ENCODE results near the gene KCNG2. TPM values are rescaled to one million over a fixed set of nuclear protein-coding genes. Genes with fewer than 3 reads are reported as not detected.
A peak's percentile ranks its signal among the peaks of the same experiment; 100 is the strongest.

The KCNG2 gene
- total RNA-seq, 4 donors from 2014 or later, result 2.3 to 3.8 (median 3.2) TPM; not detected in 1

DNA sequence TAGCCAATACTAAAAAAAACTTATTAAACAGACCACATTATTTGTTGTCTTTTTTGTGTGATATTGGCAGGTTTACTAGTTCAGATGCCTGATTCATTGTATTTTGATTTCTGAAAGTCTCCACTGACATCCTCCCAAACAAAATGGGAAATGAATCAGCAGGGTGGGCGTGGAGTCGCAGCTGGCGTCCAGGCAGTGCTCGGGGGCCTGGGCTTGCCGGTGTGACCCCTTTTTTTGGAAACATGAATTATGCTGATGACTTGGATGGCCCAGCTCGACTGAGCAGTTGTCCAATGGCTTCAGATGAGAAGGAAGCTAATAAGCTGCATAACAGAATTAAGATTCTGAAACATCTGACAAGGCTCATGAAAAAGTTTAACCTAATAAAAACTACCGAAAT lies 1.7 kb upstream of the KCNG2 start:
- peak in 1 of 3 donors; percentile 5 for DNase-seq
- peaks cover 0 to 24% (median 12%) of the 10 kb centered on the region in 4 donors for H3K4me1 ChIP-seq
- peaks cover 0 to 10% of the 10 kb centered on the region in 2 donors for H3K27me3 ChIP-seq
- H3K9me3 ChIP-seq, result no peaks in the 10 kb centered on the region
- H3K36me3 ChIP-seq, result no peaks in the 10 kb centered on the region
- no peak overlapping the region for H3K27ac ChIP-seq
- H3K4me3 ChIP-seq, result no peak overlapping the region
- no peak for TF ChIP-seq POLR2A (IDR thresholded peaks at IDR 0.05)
- TF ChIP-seq, protein P1, sequence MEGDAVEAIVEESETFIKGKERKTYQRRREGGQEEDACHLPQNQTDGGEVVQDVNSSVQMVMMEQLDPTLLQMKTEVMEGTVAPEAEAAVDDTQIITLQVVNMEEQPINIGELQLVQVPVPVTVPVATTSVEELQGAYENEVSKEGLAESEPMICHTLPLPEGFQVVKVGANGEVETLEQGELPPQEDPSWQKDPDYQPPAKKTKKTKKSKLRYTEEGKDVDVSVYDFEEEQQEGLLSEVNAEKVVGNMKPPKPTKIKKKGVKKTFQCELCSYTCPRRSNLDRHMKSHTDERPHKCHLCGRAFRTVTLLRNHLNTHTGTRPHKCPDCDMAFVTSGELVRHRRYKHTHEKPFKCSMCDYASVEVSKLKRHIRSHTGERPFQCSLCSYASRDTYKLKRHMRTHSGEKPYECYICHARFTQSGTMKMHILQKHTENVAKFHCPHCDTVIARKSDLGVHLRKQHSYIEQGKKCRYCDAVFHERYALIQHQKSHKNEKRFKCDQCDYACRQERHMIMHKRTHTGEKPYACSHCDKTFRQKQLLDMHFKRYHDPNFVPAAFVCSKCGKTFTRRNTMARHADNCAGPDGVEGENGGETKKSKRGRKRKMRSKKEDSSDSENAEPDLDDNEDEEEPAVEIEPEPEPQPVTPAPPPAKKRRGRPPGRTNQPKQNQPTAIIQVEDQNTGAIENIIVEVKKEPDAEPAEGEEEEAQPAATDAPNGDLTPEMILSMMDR (IDR thresholded peaks at IDR 0.05), result no peak

DNA sequence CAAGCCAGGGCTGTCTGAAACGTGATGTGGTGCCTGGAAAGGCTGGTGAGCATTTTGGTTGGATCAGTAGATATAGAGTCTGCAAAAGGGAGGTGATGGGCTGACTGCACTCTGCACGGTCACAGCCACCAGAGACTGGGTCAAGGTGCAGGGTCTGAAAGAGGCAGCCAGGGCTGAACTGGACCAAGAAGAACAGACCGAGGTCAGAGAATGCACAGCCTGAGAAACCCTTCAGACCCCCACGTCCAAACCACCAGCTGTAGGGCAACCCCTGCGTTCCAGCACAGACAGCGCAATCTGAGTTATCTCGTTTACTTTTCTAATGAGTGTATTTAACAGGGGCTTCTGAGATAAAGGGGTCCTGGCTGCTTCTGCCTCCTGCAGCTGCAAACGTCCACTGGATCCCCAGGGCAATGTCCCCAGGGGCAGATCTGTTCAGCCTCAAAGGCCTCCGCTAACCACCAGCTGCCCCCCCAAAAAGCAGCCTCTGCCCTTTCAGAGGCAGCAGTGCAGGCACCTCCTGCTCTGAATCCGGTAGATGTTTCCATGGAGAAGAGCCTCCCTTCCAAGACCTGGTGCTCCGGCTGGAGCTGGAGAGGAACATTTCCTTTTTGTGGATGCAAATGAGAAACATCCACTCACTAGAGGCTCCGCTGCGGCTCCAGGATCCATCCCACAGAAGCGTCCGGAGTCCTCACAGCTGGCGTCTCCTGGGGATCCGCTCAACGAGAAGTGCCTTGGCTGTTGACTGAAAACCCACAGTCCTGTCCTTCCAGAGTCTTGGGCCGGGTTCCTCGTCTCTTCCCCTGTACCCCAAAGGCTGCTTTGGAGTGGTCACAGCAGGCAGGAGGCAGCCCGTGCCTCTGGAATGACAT lies 970 bp upstream of the KCNG2 start:
- peaks cover 0 to 10% of the 10 kb centered on the region in 2 donors for H3K27me3 ChIP-seq
- H3K27ac ChIP-seq, result no peak overlapping the region
- no peaks in the 10 kb centered on the region for H3K9me3 ChIP-seq
- TF ChIP-seq, protein P1 (IDR thresholded peaks at IDR 0.05), result no peak
- no peak for TF ChIP-seq POLR2A (IDR thresholded peaks at IDR 0.05)
- peaks cover 0 to 24% (median 12%) of the 10 kb centered on the region in 4 donors for H3K4me1 ChIP-seq
- DNase-seq, result peak in 1 of 3 donors; percentile 38
- no peak overlapping the region for H3K4me3 ChIP-seq
- H3K36me3 ChIP-seq, result no peaks in the 10 kb centered on the region

DNA sequence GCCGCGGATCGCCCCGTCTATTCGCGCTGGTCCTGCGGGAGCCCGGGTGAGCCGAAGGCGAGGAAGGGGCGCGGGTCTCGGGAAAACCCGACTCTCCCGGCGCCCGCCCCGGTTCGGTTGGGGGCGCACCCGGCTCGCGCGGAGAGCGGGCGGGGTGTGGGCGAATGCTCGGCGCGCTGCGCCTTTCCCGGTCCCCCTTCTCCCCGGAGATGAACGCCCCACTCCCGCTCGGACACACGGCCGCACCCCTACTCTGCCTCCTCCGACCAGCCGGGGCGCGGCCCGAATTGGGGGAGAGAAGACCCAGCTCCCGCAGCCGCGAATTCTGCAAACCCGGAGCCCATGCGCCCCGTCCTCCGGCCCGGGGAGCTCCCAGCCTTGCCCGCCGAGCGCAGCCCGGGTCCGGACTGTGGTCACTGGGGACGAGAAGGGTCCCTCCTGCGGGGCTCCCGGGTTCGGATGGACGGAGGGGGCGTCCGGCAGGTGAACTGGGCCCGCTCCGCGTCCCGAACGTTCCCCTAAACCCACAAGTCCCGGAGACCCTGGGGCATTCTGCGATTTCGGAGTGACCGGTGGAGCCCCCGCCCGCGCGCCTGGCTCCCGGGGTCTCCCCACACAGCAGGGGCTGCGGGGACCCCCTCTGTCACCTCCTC lies 734 bp downstream of the KCNG2 start:
- Histone ChIP-seq H3K27ac (peak overlapping the region in 1 of 4 donors; percentile 30), H3K36me3 (no peaks in the 10 kb centered on the region), H3K4me1 (peaks cover 0 to 24% (median 12%) of the 10 kb centered on the region in 4 donors), H3K4me3 (peak overlapping the region; percentile 24 to 58 (median 47)), H3K27me3 (peaks cover 0 to 10% of the 10 kb centered on the region in 2 donors), H3K9me3 (no peaks in the 10 kb centered on the region)
- DNase-seq, result no peak
- TF ChIP-seq POLR2A (IDR thresholded peaks at IDR 0.05), result no peak
- TF ChIP-seq, protein P1 (IDR thresholded peaks at IDR 0.05), result no peak

DNA sequence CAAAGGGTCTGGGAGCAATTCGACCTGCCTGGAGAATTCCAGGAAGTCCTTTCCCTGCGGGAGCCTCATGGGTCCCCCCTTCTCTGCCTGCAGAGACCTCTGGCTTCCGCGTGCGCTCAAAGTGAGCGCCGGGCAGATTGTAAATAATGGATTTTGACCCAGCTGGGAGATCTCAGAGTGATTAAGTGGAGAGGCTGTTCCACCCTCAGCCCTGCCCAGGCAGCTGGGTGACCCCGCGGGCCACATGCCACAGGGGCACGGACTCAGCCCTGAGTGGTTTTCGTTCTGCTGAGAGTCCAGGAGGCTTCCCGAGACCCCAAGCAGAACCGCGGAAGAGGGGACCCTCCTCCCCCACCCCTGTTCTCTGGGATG lies 1.2 kb downstream of the KCNG2 start:
- peak overlapping the region in 1 of 4 donors; percentile 30 for H3K27ac ChIP-seq
- no peaks in the 10 kb centered on the region for H3K9me3 ChIP-seq
- H3K36me3 ChIP-seq, result no peaks in the 10 kb centered on the region
- peaks cover 0 to 10% of the 10 kb centered on the region in 2 donors for H3K27me3 ChIP-seq
- H3K4me3 ChIP-seq, result peak overlapping the region; percentile 24 to 58 (median 47)
- TF ChIP-seq, protein P1 (IDR thresholded peaks at IDR 0.05), result no peak
- TF ChIP-seq POLR2A (IDR thresholded peaks at IDR 0.05), result peak; percentile 42 to 52
- DNase-seq, result peak in 2 of 3 donors; percentile 64 to 69
- peaks cover 0 to 24% (median 12%) of the 10 kb centered on the region in 4 donors for H3K4me1 ChIP-seq

DNA sequence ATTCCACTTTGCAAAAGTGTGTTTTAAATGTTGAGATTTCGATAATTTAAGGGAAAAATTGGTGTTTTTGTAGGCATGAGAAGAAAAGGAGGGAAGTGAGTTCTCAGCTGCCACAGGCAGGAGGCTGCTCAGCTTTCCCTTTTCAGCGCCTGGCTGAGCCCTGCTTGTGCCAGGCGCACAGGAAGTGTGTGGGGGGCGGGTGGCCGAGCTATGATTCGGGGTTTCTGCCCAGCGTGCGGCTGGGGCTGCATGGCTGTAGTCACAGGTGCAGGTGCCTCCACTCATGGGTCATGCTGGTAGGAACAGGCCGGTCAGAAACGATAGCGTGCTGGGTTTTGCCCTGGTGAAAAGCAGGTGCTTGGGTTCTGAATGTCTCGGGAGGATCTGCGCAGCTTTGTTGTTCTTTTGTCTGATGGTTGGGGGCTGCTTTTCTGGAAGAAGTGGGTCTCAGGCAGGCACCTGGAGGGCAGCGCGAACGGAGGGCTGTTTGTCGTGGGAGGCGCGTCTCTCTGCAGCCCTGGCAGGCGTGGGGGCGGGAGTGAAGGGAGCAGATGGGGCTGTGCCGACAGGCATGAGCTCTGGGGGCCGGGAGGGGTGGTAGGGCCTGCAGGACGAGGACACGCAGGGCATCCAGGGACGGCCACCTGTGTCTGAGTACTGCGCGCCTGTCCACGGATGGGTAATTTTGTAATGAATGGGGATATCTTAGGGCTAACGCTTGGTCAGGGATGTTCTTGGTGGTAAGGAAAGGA lies 2.1 kb downstream of the KCNG2 start:
- Histone ChIP-seq H3K4me3 (no peak overlapping the region), H3K27ac (no peak overlapping the region), H3K36me3 (no peaks in the 10 kb centered on the region), H3K4me1 (peaks cover 0 to 24% (median 12%) of the 10 kb centered on the region in 4 donors), H3K9me3 (no peaks in the 10 kb centered on the region), H3K27me3 (peaks cover 0 to 10% of the 10 kb centered on the region in 2 donors)
- TF ChIP-seq, protein P1 (IDR thresholded peaks at IDR 0.05), result no peak
- TF ChIP-seq POLR2A (IDR thresholded peaks at IDR 0.05), result no peak
- DNase-seq, result peak; percentile 43 to 59 (median 47)
